ENCODE measurements around the gene RND3.
A peak's percentile ranks its signal among the peaks of the same experiment; 100 is the strongest.

The RND3 gene, protein sequence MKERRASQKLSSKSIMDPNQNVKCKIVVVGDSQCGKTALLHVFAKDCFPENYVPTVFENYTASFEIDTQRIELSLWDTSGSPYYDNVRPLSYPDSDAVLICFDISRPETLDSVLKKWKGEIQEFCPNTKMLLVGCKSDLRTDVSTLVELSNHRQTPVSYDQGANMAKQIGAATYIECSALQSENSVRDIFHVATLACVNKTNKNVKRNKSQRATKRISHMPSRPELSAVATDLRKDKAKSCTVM

DNA sequence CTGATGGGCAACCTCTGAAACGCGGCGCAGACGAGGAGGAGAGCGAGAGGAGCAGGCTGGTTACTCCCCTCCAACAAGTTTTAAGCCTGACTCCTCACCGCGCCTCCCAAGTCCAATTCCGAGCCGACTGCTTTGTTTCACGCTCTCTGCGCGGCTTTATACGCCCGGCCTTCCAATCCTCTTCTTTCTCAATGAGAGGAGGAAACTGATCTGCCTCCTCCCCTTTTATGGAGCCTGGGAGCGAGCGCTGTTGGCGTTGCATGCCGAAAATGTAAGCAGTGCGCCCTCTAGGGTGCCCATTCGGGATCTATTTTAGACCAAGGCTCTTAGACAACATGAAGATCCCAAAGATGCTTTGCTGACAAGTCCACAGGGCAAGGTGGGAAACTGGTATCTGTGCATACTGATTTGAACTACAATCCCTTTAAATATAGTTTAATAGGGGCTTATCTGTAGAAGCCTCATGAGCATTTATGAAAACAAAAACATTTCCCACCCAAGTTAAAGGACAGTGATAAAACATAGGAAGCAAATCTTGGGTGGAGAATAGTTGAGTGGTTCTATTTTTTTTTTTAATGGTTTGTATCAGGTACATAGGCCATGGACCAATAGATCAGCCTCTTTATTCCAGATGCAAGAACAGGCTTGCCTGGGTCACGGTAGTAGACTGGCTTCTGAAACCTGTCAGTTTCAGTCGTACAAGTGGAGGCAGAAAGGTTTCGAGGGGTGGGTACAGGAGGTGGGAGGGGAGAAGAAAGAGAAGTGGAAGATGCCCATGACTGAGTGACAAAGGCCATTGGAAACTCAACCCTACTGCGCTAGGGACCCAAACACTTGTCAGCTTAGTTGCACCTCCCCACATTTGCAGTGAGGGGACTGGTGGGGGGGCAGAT is at the start of gene RND3:
RND3 (minus strand) TSS at position 131 of the 893 bp plus-strand sequence. CDS start 250 bp downstream, outside the sequence.
- peak; percentile 21 for DNase-seq

DNA sequence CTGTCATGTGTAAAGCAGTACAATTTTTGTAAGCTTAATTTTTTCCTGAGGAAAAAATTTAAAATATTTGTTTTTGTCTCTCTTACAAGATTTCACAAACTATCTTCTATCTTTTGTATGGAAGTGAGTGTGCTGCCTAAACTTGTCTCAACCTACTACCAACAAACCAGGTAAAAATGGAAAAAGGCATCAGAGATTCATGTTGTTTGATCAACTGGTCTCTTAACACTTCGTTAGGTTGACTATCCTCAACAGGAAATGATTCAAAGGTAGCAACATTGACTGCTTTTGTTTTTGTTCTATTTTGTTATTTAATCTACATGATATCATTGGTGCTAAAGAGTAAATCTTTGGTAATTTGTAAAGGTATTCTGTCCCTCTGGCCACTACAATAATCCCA is 47.7 kb upstream of the RND3 start:
- DNase-seq, result no peak

DNA sequence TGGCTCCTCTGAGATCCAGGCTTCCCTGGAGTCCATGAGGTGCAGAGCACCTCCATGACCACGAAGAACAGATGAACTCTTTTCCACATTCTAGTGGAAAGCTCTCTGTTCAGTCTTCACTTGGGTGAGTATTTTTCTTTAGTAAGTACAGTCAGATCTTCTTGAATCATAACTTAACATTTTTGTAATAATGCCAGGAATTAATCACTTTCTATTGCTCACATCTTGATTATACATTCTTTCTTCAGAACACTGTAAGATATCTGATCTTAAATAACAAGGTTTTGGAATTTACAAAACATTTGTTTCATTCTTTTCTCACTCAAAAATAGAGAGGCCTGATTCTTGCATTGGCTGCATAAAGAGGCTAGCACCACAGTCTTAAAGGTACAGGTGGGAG is 45.4 kb upstream of the RND3 start:
- DNase-seq, result no peak

DNA sequence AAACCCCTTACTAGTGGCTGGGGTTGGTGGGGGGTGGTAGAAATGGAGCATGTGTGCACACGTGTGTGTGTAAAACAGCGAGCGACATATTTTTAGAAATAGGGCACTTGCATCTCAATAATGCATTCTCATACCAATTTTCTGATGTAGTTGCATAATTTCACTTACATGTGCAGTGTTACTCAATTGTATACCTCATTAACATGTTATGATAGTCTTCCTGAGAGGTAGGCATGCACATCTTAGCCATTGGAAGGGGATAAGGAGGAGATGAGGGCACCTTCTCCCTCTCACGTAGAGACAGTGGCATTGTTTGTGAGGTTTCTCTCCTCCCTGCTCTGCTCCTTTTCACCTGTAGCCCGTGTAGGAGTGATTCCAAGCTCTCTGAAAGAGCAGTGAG is 44.6 kb upstream of the RND3 start:
- DNase-seq, result no peak

DNA sequence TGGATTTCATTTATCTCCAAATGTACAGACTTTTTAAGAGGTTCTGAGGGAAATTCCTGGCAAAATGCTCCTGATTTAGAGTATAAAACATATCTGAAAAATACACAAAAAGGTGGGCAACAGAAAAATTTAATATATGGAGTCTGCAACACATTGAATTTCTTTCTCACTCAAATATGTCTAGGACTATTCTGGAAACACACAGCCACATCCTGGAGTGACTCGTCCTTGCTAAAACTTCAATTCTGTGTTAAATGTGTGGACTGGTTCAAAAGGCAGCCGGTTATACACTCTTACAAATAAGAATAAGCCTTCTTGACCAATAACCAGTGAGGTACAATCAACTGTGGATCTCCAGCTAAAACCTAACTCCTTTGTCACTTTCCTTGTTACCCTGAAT is 44.1 kb upstream of the RND3 start:
- no peak for DNase-seq

DNA sequence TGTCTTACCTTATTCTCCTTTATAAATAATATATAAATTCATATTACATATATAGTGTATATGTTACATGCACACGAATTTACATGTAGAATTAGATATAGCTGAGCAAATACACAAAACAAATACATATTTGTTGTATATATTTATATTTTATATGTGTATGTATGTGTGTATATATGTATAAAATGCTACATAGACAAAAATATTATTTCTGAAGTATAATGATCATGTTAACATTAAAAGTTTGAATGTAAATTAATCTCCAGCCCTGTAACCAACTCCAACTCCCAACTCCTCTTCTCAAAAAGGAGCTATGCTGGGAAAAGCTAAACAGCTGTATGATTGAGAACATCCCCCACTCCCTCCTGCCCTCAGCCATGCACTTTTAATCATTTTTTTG is 42.7 kb upstream of the RND3 start:
- no peak for DNase-seq

DNA sequence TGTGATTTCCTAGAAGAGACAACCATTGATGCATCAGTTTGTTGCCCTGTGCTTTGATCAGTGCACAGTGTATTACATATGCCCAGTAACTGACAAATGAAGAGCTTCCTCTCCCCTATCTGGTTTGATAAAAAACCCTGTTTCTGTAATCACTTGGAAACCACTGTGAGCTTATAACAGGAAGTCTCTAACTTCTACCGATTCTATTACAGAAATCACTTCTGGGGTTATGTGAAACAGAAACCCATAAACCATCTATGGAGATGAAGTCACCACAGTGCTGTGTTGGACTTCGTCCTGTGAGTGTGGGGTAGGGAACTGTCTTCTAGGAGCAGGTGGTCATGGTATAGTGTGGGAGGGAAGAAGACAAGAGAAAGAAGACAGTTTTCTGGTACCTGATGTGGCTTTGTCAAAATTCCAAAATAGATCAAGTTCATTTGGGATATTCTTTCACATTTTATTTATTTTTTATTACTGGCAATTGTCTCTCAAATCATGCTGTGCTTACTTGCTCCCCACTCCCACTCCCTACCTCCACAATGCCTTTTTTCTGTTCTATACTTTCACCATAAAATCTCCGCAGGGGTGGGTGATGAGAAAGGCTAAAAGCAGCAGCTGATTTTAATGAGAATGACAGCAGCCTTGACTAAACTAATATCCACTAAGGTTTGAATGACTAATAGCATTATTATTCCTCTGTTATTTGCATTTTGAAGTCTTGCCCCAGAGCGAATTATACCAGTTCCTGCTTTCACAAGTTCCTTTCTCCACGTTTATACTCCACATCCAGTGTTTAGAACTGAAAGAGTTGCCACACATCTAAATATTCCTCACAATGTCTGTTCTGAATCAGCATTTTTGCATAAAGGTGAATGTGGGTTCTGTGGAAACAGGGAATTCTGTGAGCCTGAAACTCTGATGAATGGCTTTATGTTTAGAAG is 41.7 kb upstream of the RND3 start:
- DNase-seq, result no peak

DNA sequence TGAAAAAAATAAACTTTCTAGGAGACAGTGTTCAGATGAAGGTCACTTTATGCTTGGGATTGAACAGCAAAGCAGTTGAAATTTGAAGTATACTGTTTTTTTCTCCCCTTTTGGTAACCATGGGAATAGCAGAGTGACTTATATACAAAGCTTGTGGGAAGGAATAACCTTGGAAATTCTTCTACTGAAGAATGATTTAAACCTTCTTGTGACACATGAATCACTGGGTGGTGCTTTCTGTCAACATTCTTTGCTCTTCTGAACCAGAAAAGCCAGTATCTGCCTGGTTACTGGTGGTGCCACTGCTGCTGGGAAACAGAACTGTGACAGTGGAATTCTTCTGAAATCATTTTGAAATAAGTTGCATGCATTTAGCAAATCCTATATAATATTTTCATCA is 39.4 kb upstream of the RND3 start:
- DNase-seq, result no peak

DNA sequence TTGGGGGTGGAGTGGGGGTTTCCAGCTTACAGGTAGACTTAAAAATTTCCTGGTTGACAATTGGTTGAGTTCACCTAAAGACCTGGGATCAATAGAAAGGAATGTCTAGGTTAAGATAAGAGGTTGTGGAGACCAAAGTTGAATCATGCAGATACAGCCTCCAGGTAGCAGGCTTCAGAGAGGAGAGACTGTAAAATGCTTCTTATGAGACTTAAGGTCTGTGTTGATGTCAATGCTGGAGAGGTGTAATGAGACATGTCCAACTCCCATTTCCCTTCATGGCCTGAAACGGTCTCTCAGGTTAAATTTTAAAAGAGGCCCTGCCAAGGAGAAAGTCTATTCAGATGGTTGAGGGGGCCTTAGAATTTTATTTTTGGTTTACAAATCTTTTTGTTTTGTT is 38.5 kb upstream of the RND3 start:
- DNase-seq, result no peak

DNA sequence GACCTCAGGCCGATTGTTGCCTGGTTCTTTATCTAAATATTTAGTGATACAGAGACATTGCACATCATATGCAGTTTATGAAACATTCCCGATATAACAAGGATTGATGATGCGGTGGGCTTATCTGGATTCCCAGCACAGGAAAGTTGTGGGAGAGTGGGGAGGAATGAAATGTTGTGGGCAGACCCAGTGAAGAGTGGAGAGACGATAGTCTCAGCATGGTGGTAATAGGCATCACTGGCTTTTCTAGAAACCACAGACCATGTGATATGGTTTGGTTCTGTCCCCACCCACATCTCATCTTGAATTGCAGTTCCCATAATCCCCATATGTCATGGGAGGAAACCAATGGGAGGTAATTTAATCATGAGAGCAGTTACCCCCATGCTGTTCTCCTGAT is 34.8 kb upstream of the RND3 start:
- no peak for DNase-seq

DNA sequence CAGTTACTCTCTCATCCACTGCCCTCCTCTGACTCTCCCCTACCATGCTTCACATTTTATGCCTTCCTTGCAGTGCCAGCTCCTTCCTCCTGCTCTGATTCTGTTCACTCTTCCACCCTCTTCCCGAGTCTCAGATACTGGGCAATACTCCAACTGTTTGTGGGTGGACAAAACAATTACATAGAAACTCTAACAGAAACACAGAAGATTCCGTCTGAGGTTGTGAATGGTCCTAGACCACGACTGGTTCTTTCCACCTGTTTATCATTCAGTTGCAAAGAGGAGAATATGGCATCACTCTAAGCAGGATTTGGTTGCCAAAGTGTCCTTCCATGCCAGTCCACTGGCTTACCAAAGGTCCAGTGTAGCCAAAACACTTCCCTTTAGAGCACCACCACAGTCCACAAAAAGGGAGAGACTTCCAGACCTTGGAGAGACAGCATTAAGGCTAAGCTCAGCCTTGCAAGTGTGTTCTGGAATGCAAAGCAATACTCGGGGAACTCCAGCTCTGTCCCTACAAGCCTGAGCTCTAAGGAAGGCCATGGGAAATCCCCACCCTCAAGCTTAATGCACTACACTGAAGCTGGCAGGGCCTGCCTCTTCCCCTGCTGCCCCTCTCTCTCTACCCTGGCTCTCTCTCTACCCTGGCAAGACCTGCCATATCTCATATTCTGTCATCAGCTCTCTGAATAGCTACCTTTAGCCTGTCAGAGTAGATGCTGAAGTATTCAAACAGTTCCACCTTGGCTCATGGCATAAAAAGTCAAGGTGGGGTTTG is 33.6 kb upstream of the RND3 start:
- DNase-seq, result no peak

DNA sequence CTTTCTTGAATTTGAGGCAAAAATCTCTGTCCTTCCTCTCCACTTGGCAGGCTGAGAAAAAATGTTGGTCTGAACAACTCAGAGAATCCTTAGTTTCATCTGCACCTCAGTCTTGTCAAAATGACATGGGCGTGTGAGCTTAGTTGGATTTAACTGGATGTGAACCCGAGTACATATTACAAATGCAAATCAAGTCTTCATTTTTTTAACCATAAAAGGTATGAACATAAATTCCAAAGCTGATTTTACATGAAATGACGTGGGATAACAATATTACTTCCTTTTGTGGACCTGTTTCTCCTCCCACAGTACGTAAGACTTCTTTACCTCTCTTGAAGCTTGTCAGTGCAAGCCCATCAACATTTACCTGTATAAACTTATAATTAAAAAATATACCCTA is 32.6 kb upstream of the RND3 start:
- no peak for DNase-seq

DNA sequence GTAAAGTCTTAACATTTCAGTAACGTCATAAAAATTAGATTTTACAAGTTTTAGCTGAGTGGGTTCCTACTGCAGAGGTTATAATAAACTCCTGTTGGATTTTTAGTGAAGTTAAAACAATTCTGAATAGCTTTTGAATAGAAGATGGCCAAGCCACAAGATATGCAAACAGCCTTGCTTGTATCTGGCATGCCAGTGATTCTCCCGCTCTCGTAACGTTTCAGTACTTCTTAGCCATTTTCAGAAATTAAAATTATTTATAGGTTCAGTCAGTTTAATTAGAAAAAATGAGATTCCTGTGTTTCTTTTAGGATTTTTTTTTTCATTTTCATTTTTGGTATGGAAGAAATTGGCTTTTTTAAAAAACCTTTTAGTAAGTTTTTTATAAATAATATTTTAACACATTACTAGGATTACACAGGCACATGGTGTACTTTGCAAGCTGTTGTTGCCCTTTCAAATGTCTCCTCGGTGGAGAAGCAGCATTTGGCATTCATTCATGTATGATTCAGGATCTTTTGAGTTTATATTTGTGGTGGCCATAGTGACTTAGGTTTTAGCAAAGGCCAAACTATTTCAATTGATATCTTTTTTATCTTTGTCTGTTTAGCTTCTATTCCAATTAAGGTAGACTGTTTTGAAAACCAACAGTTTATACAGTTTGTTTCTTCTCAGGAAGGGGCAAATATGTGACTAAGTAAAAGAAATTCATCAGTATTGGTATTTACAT is 30.6 kb upstream of the RND3 start:
- DNase-seq, result no peak

DNA sequence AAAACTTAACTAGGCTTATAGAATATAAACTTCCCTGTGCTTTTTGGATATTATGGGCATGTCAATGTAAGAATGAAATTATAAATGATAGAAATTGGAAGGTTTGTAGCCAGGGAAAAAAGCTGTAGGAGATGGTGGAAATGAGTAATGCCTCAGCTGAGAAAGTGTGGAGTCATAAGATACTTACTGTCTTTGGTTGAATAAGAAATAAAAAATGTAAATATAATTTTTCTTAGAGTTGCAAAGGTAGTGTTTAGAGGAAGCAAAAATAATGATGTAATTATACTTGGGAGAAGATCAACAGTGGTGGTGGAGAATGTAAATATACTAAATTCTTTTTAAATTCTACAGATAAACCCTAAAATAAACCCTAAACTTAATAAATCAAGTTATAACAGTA is 26.2 kb upstream of the RND3 start:
- DNase-seq, result no peak

DNA sequence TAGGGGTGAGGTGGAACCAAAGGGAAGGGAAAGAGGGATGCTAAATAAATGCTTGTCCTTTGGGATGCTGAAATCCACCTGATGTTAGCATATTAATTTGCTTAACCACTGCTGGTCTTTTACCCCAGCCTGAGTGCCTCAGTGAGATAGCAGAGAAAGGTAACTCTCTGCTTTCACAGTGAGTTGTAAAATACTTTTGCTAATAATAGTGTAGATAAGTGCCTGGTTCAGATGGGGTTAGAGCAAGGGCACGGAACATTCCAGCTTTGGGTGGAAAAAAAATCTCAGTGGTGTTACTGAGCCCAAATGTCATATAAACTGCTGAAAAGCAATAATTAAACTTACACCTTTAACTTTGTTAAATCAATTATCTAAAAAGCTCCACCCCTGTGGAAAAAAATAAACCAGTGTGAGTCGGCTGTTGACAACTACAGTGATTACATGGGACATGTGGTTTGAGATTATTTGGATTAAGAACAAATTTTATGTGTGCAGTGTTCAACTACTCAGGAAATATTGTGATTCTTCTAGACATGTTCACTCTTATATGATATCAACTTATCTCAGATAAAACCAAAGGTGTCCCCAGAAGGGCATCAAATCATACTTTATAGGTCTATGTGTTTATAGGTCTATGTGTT is 21.1 kb upstream of the RND3 start:
- no peak for DNase-seq

DNA sequence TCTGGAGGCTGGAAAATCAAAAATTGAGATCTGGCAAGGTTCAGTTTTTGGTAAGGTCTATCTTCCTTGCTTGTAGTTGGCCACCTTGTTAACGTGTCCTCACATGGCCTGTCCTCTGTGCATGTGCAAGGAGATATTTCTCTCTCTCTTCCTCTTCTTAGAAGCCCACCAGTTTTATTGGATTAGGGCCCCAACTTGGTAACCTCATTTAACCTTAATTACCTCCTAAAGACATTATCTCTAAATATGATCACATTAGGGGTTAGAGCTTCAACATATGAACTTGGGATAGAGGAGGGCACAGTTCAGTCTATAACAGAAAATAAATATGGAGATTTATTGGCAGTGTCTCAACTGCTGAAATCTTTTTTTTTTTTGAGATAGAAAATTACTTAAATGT is 19.6 kb upstream of the RND3 start:
- no peak for DNase-seq

DNA sequence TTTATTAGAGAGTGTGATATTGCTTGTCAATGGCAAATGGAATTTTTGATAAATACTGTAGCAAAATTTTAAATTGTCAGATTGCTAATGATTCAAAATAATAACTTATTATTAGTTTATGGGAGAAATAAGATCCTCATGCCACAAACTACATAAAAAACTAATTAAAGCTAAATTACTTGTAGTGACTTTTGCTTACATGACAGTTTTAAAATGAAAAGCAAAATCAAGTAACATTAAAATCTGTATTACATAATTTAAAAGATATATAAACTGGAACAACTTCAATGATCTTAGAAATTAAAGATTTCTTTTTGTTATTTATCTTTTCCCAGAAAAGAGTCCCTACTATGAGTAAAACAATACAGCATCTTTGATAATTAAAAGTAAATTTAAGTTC is 17.7 kb upstream of the RND3 start:
- no peak for DNase-seq

DNA sequence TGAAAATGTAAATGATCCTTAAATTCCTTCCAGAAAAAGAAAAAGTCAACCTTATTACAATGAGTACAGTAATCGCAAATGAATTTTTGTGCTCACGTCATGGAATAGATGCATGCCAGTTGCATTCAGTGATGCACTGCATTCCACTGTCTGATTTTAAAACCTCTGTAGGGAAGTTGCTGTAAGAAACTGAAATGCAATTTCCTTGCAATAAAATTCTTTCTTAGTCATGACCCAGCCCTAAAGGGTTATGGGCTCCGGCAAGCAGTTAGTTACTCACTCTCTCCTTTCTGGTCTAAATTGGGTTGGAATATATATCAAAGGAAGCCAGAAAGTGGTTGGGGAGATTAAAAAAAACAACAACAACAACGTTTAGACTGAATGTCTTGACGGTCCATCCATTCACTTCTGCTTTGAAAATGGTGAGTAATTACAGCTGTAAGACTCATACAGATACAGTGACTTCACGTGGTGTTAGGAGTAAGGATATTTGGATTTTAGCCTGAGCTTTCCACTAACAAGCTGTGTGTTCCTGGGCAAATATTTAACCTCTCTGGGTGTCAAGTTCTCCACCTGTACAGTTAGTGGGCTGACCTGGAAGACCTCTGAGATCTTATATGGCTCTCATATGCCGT is 8.6 kb upstream of the RND3 start:
- DNase-seq, result no peak

DNA sequence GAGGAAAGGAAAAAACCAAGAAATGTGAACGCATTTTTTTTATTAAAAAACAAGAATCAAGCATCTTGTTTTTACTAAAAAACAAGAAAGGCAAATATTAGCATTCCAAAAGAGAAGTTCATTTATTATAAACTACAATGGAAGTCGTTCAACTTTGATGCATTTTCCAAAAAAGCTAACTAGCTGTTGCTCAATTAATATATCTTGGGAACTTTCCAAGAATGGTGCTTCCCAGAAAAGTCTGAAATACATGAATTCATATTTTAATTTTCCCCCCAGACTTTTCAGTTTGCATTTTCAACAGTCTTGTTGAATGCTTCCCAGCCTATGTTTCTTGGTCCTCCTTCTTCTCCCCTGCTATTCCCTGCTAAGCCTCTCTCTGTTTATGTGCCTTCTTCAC is 7.5 kb upstream of the RND3 start:
- DNase-seq, result no peak

DNA sequence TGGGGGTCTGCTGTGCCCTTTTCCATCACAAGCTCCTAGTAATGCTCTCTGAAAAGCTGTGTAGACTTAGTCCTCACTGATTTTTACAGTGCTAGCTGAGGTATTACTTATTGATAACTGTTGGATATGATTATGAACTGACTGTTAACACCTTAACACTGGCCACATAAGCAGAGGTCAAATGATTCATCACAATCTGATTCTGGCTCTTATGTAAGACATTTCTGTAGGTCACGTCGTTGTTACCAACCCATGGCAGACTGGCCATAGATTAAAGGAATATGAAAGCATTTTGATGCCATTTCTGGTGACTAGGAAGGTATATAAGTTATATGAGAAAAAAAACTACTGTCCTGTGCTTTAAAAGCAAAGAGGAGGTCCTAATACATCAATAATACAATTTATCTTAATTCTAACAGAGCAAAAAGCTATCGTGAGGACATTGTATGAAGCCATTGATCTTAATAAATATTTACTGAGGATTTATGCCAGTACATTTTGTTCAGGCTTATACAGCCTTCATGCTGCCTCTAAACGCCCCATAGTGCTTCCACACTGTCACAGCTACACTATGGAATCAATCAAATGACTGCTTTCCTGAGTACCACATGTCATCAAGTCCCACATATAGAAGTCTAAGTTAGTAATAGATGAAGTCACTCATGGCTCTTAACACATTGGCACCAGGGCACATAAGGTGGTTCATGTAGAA is 6.9 kb upstream of the RND3 start:
- no peak for DNase-seq

Data from CD4-positive, alpha-beta T cell treated with Interleukin-10 for 1 hour (primary cell).